A673 (cell line): ENCODE results near the gene ACTL6B. TPM values are rescaled to one million over a fixed set of nuclear protein-coding genes. Genes with fewer than 3 reads are reported as not detected.
A peak's percentile ranks its signal among the peaks of the same experiment; 100 is the strongest.

Experiments used
- BruUV-seq: library from RNA; stranded (reverse); fragments of 400-500 nt; replicated peaks from 2 replicates; lab custom pipeline; 2021; lab: Mats Ljungman, UMichigan
- CTCF ChIA-PET: fragments of 300-600 bp; sonication (Branson Sonifier 250); formaldehyde crosslinking; loops from one replicate; lab custom pipeline; 2022; ENCODE audit warnings: antibody characterized with exemption; lab: Charles Lee
- POLR2A ChIA-PET: fragments of 300-600 bp; sonication (Branson Sonifier 250); formaldehyde crosslinking; loops from one replicate; lab custom pipeline; 2022; ENCODE audit warnings: antibody characterized with exemption; ENCODE audit not compliant: low non-redundant PET; lab: Charles Lee
- DNase-seq: peaks from one replicate; pipeline ENCODE4 v3.0.0-alpha.2; 2015; ENCODE audit warnings: low spot score
- H3K27ac ChIP-seq: fragments of 200-600 bp; sonication (generic); 2 replicates; pipeline ENCODE4 v1.5.1; 2016; ENCODE audit warnings: mixed run types, low read depth, mild to moderate bottlenecking, mixed read lengths, antibody characterized with exemption, low read length; ENCODE audit not compliant: poor library complexity, severe bottlenecking
- H3K27me3 ChIP-seq: fragments of 200-600 bp; sonication (generic); replicated peaks from 2 replicates; pipeline ENCODE4 v1.6.1; 2017; ENCODE audit warnings: mixed run types, low read depth, mild to moderate bottlenecking, mixed read lengths, antibody characterized with exemption, low read length; ENCODE audit not compliant: insufficient read depth, poor library complexity
- H3K36me3 ChIP-seq: fragments of 200-600 bp; sonication (generic); 2 replicates; pipeline ENCODE4 v1.6.1; 2016; ENCODE audit warnings: mixed run types, mild to moderate bottlenecking, mixed read lengths, antibody characterized with exemption, low read length; ENCODE audit not compliant: insufficient read depth, poor library complexity, severe bottlenecking
- H3K4me1 ChIP-seq: fragments of 200-600 bp; sonication (generic); 2 replicates; pipeline ENCODE4 v1.6.1; 2017; ENCODE audit warnings: mixed run types, mild to moderate bottlenecking, mixed read lengths, antibody characterized with exemption, low read length; ENCODE audit not compliant: insufficient read depth, poor library complexity, severe bottlenecking
- H3K4me3 ChIP-seq: fragments of 200-600 bp; sonication (generic); 2 replicates; pipeline ENCODE4 v1.5.1; 2016; ENCODE audit warnings: low read depth, mixed run types, mild to moderate bottlenecking, mixed read lengths, low read length; ENCODE audit not compliant: poor library complexity, severe bottlenecking
- H3K9me3 ChIP-seq: fragments of 200-600 bp; sonication (generic); 2 replicates; pipeline ENCODE4 v1.6.1; 2016; ENCODE audit warnings: mixed run types, low read depth, mild to moderate bottlenecking, mixed read lengths, antibody characterized with exemption, low read length; ENCODE audit not compliant: poor library complexity, severe bottlenecking
- EZH2 ChIP-seq: fragments of 200-600 bp; sonication (generic); IDR thresholded peaks from 2 replicates; pipeline ENCODE4 v1.6.1; 2017; ENCODE audit warnings: borderline replicate concordance, low read depth, mild to moderate bottlenecking, mixed read lengths, antibody characterized with exemption, low read length; ENCODE audit not compliant: poor library complexity, severe bottlenecking
- intact Hi-C: fragments of 100-400 bp; cut with micrococcal nuclease; formaldehyde crosslinking; loops from one replicate; pipeline ENCODE4 v1.10.0; 2022; ENCODE audit not compliant: unreplicated experiment
- total RNA-seq: library from RNA; stranded (reverse); gene quantifications from 2 replicates; pipeline ENCODE4 v1.2.3, GENCODE V29; 2021
- TF ChIP-seq, protein P1 (sequence below): fragments of 300-800, 200-600 bp; sonication (generic); conservative IDR thresholded peaks from 2 replicates; pipeline ENCODE4 v1.5.1; 2017; ENCODE audit warnings: low read depth, mild to moderate bottlenecking, antibody characterized with exemption, low read length, moderate library complexity, mixed read lengths

ACTL6B gene
- total RNA-seq, 1 experiment from 2014 or later, result not detected

- ChIA-PET CTCF (no interaction called here), POLR2A (no interaction called here)
- TSS peak; percentile 44 for BruUV-seq
- intact Hi-C loops, result loop anchor here (10.0 kb wide), 1 partner anchor 95 kb away; the partner anchor contains the start of genes FBXO24 and LRCH4
- Histone ChIP-seq H3K4me3 (no peak overlapping the region), H3K27ac (peak overlapping the region; percentile 19), H3K4me1 (peaks cover 13% of the 10 kb centered on the region), H3K36me3 (peaks cover 75% of the 10 kb centered on the region), H3K9me3 (no peaks in the 10 kb centered on the region), H3K27me3 (no peaks in the 10 kb centered on the region)
- DNase-seq, result no peak
- TF ChIP-seq, protein P1, sequence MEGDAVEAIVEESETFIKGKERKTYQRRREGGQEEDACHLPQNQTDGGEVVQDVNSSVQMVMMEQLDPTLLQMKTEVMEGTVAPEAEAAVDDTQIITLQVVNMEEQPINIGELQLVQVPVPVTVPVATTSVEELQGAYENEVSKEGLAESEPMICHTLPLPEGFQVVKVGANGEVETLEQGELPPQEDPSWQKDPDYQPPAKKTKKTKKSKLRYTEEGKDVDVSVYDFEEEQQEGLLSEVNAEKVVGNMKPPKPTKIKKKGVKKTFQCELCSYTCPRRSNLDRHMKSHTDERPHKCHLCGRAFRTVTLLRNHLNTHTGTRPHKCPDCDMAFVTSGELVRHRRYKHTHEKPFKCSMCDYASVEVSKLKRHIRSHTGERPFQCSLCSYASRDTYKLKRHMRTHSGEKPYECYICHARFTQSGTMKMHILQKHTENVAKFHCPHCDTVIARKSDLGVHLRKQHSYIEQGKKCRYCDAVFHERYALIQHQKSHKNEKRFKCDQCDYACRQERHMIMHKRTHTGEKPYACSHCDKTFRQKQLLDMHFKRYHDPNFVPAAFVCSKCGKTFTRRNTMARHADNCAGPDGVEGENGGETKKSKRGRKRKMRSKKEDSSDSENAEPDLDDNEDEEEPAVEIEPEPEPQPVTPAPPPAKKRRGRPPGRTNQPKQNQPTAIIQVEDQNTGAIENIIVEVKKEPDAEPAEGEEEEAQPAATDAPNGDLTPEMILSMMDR, result no peak
- TF ChIP-seq EZH2, result no peak
These were observed 23.1 kb upstream of the ACTL6B start for GRCh38 chr7:100679129-100679926.

- BruUV-seq, result TSS peak; percentile 71
- intact Hi-C loops, result loop anchor here (10.0 kb wide), 1 partner anchor 94 kb away; the partner anchor contains the start of genes FBXO24 and LRCH4
- Histone ChIP-seq H3K4me1 (peaks cover 13% of the 10 kb centered on the region), H3K9me3 (no peaks in the 10 kb centered on the region), H3K4me3 (no peak overlapping the region), H3K27me3 (no peaks in the 10 kb centered on the region), H3K27ac (no peak overlapping the region), H3K36me3 (peaks cover 66% of the 10 kb centered on the region)
- no peak for TF ChIP-seq EZH2
- TF ChIP-seq, protein P1, result no peak
- no peak for DNase-seq
- POLR2A ChIA-PET, result no interaction called here
- CTCF ChIA-PET, result interaction anchor here (0.7 kb wide), 1 partner anchor 46 kb away, joined by 3 read pairs; no protein-coding TSS in a partner anchor
These were observed 22.2 kb upstream of the ACTL6B start for GRCh38 chr7:100678291-100678984.

DNA sequence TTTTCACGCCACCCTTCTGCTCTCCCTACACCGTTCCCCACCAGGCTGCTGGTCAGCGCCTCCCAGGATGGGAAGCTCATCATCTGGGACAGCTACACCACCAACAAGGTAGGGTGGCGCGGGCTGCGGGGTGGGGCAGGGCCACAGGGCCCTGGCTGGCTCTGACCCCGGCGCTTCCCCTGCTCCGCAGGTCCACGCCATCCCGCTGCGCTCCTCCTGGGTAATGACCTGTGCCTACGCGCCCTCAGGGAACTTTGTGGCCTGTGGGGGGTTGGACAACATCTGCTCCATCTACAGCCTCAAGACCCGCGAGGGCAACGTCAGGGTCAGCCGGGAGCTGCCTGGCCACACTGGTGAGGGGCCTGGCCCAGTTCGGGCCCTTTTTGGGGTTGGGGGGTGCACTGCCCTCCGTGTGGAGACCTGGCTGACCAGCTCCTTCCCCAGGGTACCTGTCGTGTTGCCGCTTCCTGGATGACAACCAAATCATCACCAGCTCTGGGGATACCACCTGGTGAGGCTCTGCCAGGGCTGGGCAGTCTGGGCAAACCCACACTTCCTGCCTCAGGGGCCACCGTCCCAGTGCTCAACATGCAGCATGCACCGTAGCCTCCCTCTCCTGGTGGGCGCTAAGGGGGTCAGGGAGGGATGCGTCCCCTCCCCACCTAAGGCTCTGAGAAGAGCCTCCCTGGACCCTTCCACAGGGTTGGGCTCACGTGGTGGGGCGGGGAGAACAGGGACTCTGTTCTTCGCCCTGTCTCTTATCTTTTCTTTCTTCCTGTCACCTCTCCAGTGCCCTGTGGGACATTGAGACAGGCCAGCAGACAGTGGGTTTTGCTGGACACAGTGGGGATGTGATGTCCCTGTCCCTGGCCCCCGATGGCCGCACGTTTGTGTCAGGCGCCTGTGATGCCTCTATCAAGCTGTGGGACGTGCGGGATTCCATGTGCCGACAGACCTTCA is 21.3 kb upstream of the ACTL6B start:
- Histone ChIP-seq H3K4me1 (peaks cover 13% of the 10 kb centered on the region), H3K27ac (no peak overlapping the region), H3K9me3 (no peaks in the 10 kb centered on the region), H3K4me3 (no peak overlapping the region), H3K27me3 (no peaks in the 10 kb centered on the region), H3K36me3 (peaks cover 58% of the 10 kb centered on the region)
- no TSS peak for BruUV-seq
- ChIA-PET CTCF (interaction anchor here (0.7 kb wide), 1 partner anchor 45 kb away, joined by 3 read pairs; no protein-coding TSS in a partner anchor), POLR2A (interaction anchor here (0.6 kb wide), 1 partner anchor 16 kb away, joined by 3 read pairs; no protein-coding TSS in a partner anchor)
- no peak for TF ChIP-seq EZH2
- TF ChIP-seq, protein P1, result no peak
- intact Hi-C loops, result loop anchor here (10.0 kb wide), 1 partner anchor 93 kb away; the partner anchor contains the start of genes FBXO24 and LRCH4
- no peak for DNase-seq
